Bronchial epithelial cell (primary cell): ENCODE results near the gene ESR1. TPM values are rescaled to one million over a fixed set of nuclear protein-coding genes. Genes with fewer than 3 reads are reported as not detected.
A peak's percentile ranks its signal among the peaks of the same experiment; 100 is the strongest.
"Not testable (repeated sequence)": the region's sequence is repeated elsewhere in the genome, so short reads cannot be mapped to it uniquely, and the experiment has no call there.

Source experiments
- DNase-seq: peaks from one replicate; pipeline ENCODE4 v3.0.0-alpha.2; 2010; ENCODE audit warnings: low read depth
- FAIRE-seq: peaks from 2 replicates; lab custom pipeline; 2011; peaks lifted over from hg19 to GRCh38; lab: Jason Lieb, UNC
- H3K27me3 ChIP-seq: 2 replicates; pipeline ENCODE4 v1.5.1; 2011; ENCODE audit warnings: low read length; ENCODE audit not compliant: control insufficient read depth, insufficient read depth
- H3K36me3 ChIP-seq: 2 replicates; pipeline ENCODE4 v1.5.1; 2011; ENCODE audit warnings: low read length; ENCODE audit not compliant: control insufficient read depth, insufficient read depth
- H3K4me3 ChIP-seq: 2 replicates; pipeline ENCODE4 v1.5.1; 2011; ENCODE audit warnings: mild to moderate bottlenecking, low read depth, low read length, control low read depth
- total RNA-seq: library from RNA; depleted of rRNA; stranded (reverse); fragments of >200 nt; gene quantifications from 2 replicates; pipeline ENCODE4 v1.2.1, GENCODE V29; 2014
- TF ChIP-seq, protein P1 (sequence below): IDR thresholded peaks from 2 replicates; pipeline ENCODE4 v1.5.1; 2011; ENCODE audit warnings: mild to moderate bottlenecking, moderate library complexity, low read length, control low read depth, inconsistent platforms; ENCODE audit not compliant: insufficient read depth, severe bottlenecking

The ESR1 gene
- total RNA-seq, 1 donor from 2014 or later = under 0.01 TPM

GRCh38 chr6:152129691-152130151 is 322.2 kb downstream of the ESR1 start:
- TF ChIP-seq, protein P1, sequence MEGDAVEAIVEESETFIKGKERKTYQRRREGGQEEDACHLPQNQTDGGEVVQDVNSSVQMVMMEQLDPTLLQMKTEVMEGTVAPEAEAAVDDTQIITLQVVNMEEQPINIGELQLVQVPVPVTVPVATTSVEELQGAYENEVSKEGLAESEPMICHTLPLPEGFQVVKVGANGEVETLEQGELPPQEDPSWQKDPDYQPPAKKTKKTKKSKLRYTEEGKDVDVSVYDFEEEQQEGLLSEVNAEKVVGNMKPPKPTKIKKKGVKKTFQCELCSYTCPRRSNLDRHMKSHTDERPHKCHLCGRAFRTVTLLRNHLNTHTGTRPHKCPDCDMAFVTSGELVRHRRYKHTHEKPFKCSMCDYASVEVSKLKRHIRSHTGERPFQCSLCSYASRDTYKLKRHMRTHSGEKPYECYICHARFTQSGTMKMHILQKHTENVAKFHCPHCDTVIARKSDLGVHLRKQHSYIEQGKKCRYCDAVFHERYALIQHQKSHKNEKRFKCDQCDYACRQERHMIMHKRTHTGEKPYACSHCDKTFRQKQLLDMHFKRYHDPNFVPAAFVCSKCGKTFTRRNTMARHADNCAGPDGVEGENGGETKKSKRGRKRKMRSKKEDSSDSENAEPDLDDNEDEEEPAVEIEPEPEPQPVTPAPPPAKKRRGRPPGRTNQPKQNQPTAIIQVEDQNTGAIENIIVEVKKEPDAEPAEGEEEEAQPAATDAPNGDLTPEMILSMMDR = no peak
- no peaks in the 10 kb centered on the region for H3K27me3 ChIP-seq
- FAIRE-seq = no peak
- no peaks in the 10 kb centered on the region for H3K36me3 ChIP-seq
- no peak for DNase-seq
- H3K4me3 ChIP-seq = no peak overlapping the region

- no peaks in the 10 kb centered on the region for H3K36me3 ChIP-seq
- TF ChIP-seq, protein P1 = no peak
- DNase-seq (peak; percentile 75), FAIRE-seq (peak; percentile 47)
- no peaks in the 10 kb centered on the region for H3K27me3 ChIP-seq
- H3K4me3 ChIP-seq = no peak overlapping the region
Measured at GRCh38 chr6:152130441-152130840, 323.0 kb downstream of the ESR1 start.

- no peak for DNase-seq
- no peaks in the 10 kb centered on the region for H3K36me3 ChIP-seq
- TF ChIP-seq, protein P1 = no peak
- H3K4me3 ChIP-seq = no peak overlapping the region
- no peaks in the 10 kb centered on the region for H3K27me3 ChIP-seq
- no peak for FAIRE-seq
Measured at GRCh38 chr6:152135755-152136448, 328.4 kb downstream of the ESR1 start.

GRCh38 chr6:152136449-152136825 is 329.0 kb downstream of the ESR1 start:
- H3K36me3 ChIP-seq = no peaks in the 10 kb centered on the region
- H3K27me3 ChIP-seq = no peaks in the 10 kb centered on the region
- TF ChIP-seq, protein P1 = no peak
- FAIRE-seq = no peak
- DNase-seq = peak; percentile 73
- no peak overlapping the region for H3K4me3 ChIP-seq

DNA sequence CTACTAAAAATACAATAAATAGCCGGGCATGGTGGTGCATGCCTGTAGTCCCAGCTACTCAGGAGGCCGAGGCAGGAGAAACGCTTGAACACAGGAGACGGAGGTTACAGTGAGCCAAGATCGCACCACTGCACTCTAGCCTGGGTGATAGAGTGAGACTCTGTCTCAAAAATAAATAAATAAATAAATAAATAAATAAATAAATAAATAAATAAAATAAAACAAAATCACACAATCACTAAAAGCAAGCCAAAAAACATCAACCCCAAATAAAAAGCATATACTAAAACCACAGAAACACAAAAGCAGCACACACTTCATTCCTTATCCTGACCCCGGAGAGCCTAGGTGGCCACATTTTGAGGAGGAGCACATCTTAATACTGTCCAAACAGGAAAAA is 330.9 kb downstream of the ESR1 start:
- not testable (repeated sequence) for FAIRE-seq, H3K36me3 ChIP-seq, H3K4me3 ChIP-seq, H3K27me3 ChIP-seq, DNase-seq

GRCh38 chr6:152142105-152142504 is 334.6 kb downstream of the ESR1 start:
- H3K27me3 ChIP-seq = no peaks in the 10 kb centered on the region
- TF ChIP-seq, protein P1 = no peak
- FAIRE-seq (no peak), DNase-seq (no peak)
- H3K4me3 ChIP-seq = no peak overlapping the region
- no peaks in the 10 kb centered on the region for H3K36me3 ChIP-seq
